Measurements from ENCODE around the gene EDARADD.
"Not testable (repeated sequence)": the region's sequence is repeated elsewhere in the genome, so short reads cannot be mapped to it uniquely, and the experiment has no call there.

Gene EDARADD

GRCh38 chr1:236467327-236467641 lies 73.2 kb downstream of the EDARADD start:
- no peak overlapping the region for H3K4me3 Mint-ChIP-seq
- H3K27me3 Mint-ChIP-seq: no peaks in the 10 kb centered on the region
- H3K36me3 Mint-ChIP-seq (ENCODE audit: insufficient read depth): peaks cover 9% of the 10 kb centered on the region
- DNase-seq: no peak
- H3K9me3 Mint-ChIP-seq: no peaks in the 10 kb centered on the region
- peaks cover 21% of the 10 kb centered on the region in 2 donors for H3K4me1 Mint-ChIP-seq (ENCODE audit: low read depth in 2 of 2)
- ATAC-seq (replicated peaks): no peak
- no peak overlapping the region for H3K27ac Mint-ChIP-seq

- no peaks in the 10 kb centered on the region for H3K9me3 Mint-ChIP-seq
- peaks cover 9% of the 10 kb centered on the region for H3K36me3 Mint-ChIP-seq (ENCODE audit: insufficient read depth)
- H3K27me3 Mint-ChIP-seq: no peaks in the 10 kb centered on the region
- no peak overlapping the region for H3K27ac Mint-ChIP-seq
- DNase-seq (no peak), ATAC-seq (replicated peaks) (no peak)
- peaks cover 21% of the 10 kb centered on the region in 2 donors for H3K4me1 Mint-ChIP-seq (ENCODE audit: low read depth in 2 of 2)
- no peak overlapping the region for H3K4me3 Mint-ChIP-seq
Observed at GRCh38 chr1:236468625-236469024, 74.5 kb downstream of the EDARADD start.

GRCh38 chr1:236469466-236469865 lies 75.4 kb downstream of the EDARADD start:
- DNase-seq (no peak), ATAC-seq (replicated peaks) (no peak)
- H3K27ac Mint-ChIP-seq: no peak overlapping the region
- no peak overlapping the region for H3K4me3 Mint-ChIP-seq
- peaks cover 9% of the 10 kb centered on the region for H3K36me3 Mint-ChIP-seq (ENCODE audit: insufficient read depth)
- no peaks in the 10 kb centered on the region for H3K27me3 Mint-ChIP-seq
- H3K4me1 Mint-ChIP-seq (ENCODE audit: low read depth in 2 of 2): peaks cover 19 to 21% of the 10 kb centered on the region in 2 donors
- H3K9me3 Mint-ChIP-seq: no peaks in the 10 kb centered on the region

GRCh38 chr1:236471096-236471495 lies 77.0 kb downstream of the EDARADD start:
- peaks cover 4 to 5% of the 10 kb centered on the region in 2 donors for H3K4me1 Mint-ChIP-seq (ENCODE audit: low read depth in 2 of 2)
- H3K27ac Mint-ChIP-seq: peak overlapping the region in 1 of 2 donors; percentile 59
- DNase-seq (no peak), ATAC-seq (replicated peaks) (no peak)
- H3K27me3 Mint-ChIP-seq: no peaks in the 10 kb centered on the region
- no peaks in the 10 kb centered on the region for H3K9me3 Mint-ChIP-seq
- H3K4me3 Mint-ChIP-seq: no peak overlapping the region
- peaks cover 9% of the 10 kb centered on the region for H3K36me3 Mint-ChIP-seq (ENCODE audit: insufficient read depth)

GRCh38 chr1:236471653-236472052 lies 77.6 kb downstream of the EDARADD start:
- Mint-ChIP-seq H3K27me3 (no peaks in the 10 kb centered on the region), H3K4me3 (no peak overlapping the region), H3K27ac (peak overlapping the region in 1 of 2 donors; percentile 59), H3K4me1 (ENCODE audit: low read depth in 2 of 2) (no peaks in the 10 kb centered on the region), H3K9me3 (no peaks in the 10 kb centered on the region), H3K36me3 (ENCODE audit: insufficient read depth) (peaks cover 9% of the 10 kb centered on the region)
- ATAC-seq (replicated peaks): no peak
- no peak for DNase-seq

- ATAC-seq (replicated peaks): no peak
- no peaks in the 10 kb centered on the region for H3K9me3 Mint-ChIP-seq
- H3K27ac Mint-ChIP-seq: no peak overlapping the region
- no peaks in the 10 kb centered on the region for H3K27me3 Mint-ChIP-seq
- H3K36me3 Mint-ChIP-seq (ENCODE audit: insufficient read depth): peaks cover 4% of the 10 kb centered on the region
- DNase-seq: no peak
- no peak overlapping the region for H3K4me3 Mint-ChIP-seq
- no peaks in the 10 kb centered on the region for H3K4me1 Mint-ChIP-seq (ENCODE audit: low read depth in 2 of 2)
Observed at GRCh38 chr1:236472850-236473788, 79.0 kb downstream of the EDARADD start.

- H3K36me3 Mint-ChIP-seq (ENCODE audit: insufficient read depth): no peaks in the 10 kb centered on the region
- no peaks in the 10 kb centered on the region for H3K9me3 Mint-ChIP-seq
- no peaks in the 10 kb centered on the region for H3K4me1 Mint-ChIP-seq (ENCODE audit: low read depth in 2 of 2)
- DNase-seq (no peak), ATAC-seq (replicated peaks) (no peak)
- no peak overlapping the region for H3K27ac Mint-ChIP-seq
- no peak overlapping the region for H3K4me3 Mint-ChIP-seq
- H3K27me3 Mint-ChIP-seq: no peaks in the 10 kb centered on the region
Observed at GRCh38 chr1:236476019-236476418, 81.9 kb downstream of the EDARADD start.

GRCh38 chr1:236480758-236481436 lies 86.8 kb downstream of the EDARADD start:
- Mint-ChIP-seq H3K9me3 (no peaks in the 10 kb centered on the region), H3K4me3 (no peak overlapping the region), H3K36me3 (ENCODE audit: insufficient read depth) (no peaks in the 10 kb centered on the region), H3K27ac (peak overlapping the region; percentile 26 to 44), H3K4me1 (ENCODE audit: low read depth in 2 of 2) (no peaks in the 10 kb centered on the region), H3K27me3 (no peaks in the 10 kb centered on the region)
- DNase-seq (no peak), ATAC-seq (replicated peaks) (no peak)

- Mint-ChIP-seq H3K27me3 (no peaks in the 10 kb centered on the region), H3K4me3 (no peak overlapping the region), H3K9me3 (no peaks in the 10 kb centered on the region), H3K36me3 (ENCODE audit: insufficient read depth) (no peaks in the 10 kb centered on the region), H3K4me1 (ENCODE audit: low read depth in 2 of 2) (peaks cover 0 to 4% of the 10 kb centered on the region in 2 donors), H3K27ac (no peak overlapping the region)
- no peak for ATAC-seq (replicated peaks)
- DNase-seq: no peak
Observed at GRCh38 chr1:236484310-236484971, 90.4 kb downstream of the EDARADD start.

GRCh38 chr1:236486356-236487002 lies 92.4 kb downstream of the EDARADD start:
- DNase-seq (no peak), ATAC-seq (replicated peaks) (no peak)
- Mint-ChIP-seq H3K27ac (peak overlapping the region in 1 of 2 donors; percentile 23), H3K9me3 (no peaks in the 10 kb centered on the region), H3K27me3 (peaks cover 0 to 3% of the 10 kb centered on the region in 2 donors), H3K4me1 (ENCODE audit: low read depth in 2 of 2) (peaks cover under 1 to 8% of the 10 kb centered on the region in 2 donors), H3K36me3 (ENCODE audit: insufficient read depth) (no peaks in the 10 kb centered on the region), H3K4me3 (no peak overlapping the region)

- H3K27me3 Mint-ChIP-seq; H3K27ac Mint-ChIP-seq; ATAC-seq (replicated peaks); DNase-seq; H3K36me3 Mint-ChIP-seq (ENCODE audit: insufficient read depth); H3K4me1 Mint-ChIP-seq (ENCODE audit: low read depth in 2 of 2); H3K4me3 Mint-ChIP-seq; H3K9me3 Mint-ChIP-seq: not testable (repeated sequence)
Observed at GRCh38 chr1:236489161-236489560, 95.1 kb downstream of the EDARADD start.

GRCh38 chr1:236489710-236490377 lies 95.8 kb downstream of the EDARADD start:
- Mint-ChIP-seq H3K4me1 (ENCODE audit: low read depth in 2 of 2) (peaks cover 5 to 8% of the 10 kb centered on the region in 2 donors), H3K4me3 (no peak overlapping the region), H3K27me3 (peaks cover 0 to 8% of the 10 kb centered on the region in 2 donors), H3K27ac (no peak overlapping the region), H3K36me3 (ENCODE audit: insufficient read depth) (no peaks in the 10 kb centered on the region), H3K9me3 (no peaks in the 10 kb centered on the region)
- DNase-seq: peak in 1 of 3 experiments; percentile 20
- peak; percentile 63 for ATAC-seq (replicated peaks)

All from effector memory CD8-positive, alpha-beta T cell (primary cell).